ENCODE results near the gene ESYT2. TPM values are rescaled to one million over a fixed set of nuclear protein-coding genes. Genes with fewer than 3 reads are reported as not detected.
A peak's percentile ranks its signal among the peaks of the same experiment; 100 is the strongest.

ESYT2 gene
- total and polyA plus RNA-seq, 9 of the 15 experiments (the other 6 are each of a cell fraction or from before 2014, with no cell fraction given), result 5.8 to 86.9 (median 64.7) TPM

DNA sequence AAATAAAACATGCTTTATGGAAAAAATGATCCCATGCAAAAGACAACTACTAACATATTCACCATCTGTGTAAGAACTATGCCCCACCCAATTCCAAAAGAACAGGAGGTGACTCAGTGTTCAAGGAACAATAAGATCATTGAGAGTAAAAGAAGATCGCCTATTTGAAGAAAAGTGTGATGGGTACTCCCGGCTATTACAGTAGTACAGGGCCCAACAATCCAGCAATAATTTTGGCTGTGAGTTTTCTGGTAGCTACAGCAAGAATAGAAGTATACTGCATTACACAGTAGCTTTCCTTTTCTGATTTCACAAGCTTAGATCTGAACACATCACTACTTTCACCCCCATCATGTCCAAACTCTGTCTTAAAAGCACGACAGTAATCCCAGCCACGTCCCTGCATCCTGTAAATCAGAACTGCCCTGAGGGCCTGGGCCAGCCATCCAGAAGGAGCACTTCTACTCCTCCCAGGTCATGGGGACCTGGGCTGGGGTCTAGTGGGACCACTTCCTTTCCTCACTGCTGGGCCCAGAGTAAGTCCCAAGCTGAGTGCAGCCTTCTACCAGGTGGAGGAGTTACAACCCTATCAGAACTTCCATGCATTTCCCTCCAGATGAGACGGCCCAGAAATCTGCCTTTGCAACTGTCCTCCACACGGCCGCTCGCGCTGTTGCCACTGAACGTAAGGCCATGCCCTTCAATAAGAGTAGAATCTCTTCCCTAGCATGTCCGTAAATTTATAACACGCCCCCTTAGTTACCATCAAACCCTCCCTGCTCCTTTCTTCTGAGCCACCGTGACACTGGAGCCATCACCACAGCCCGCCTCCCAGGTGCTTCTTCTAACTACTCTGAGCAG lies 7.9 kb downstream of the ESYT2 start (continued):
- TF ChIP-seq, protein P1, sequence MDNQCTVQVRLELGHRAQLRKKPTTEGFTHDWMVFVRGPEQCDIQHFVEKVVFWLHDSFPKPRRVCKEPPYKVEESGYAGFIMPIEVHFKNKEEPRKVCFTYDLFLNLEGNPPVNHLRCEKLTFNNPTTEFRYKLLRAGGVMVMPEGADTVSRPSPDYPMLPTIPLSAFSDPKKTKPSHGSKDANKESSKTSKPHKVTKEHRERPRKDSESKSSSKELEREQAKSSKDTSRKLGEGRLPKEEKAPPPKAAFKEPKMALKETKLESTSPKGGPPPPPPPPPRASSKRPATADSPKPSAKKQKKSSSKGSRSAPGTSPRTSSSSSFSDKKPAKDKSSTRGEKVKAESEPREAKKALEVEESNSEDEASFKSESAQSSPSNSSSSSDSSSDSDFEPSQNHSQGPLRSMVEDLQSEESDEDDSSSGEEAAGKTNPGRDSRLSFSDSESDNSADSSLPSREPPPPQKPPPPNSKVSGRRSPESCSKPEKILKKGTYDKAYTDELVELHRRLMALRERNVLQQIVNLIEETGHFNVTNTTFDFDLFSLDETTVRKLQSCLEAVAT (IDR thresholded peaks at IDR 0.05), result 0 out of 4 replicates have a peak, but pooled peaks of 1 of the 2 experiments have one; percentile 43
- TF ChIP-seq, protein P2, sequence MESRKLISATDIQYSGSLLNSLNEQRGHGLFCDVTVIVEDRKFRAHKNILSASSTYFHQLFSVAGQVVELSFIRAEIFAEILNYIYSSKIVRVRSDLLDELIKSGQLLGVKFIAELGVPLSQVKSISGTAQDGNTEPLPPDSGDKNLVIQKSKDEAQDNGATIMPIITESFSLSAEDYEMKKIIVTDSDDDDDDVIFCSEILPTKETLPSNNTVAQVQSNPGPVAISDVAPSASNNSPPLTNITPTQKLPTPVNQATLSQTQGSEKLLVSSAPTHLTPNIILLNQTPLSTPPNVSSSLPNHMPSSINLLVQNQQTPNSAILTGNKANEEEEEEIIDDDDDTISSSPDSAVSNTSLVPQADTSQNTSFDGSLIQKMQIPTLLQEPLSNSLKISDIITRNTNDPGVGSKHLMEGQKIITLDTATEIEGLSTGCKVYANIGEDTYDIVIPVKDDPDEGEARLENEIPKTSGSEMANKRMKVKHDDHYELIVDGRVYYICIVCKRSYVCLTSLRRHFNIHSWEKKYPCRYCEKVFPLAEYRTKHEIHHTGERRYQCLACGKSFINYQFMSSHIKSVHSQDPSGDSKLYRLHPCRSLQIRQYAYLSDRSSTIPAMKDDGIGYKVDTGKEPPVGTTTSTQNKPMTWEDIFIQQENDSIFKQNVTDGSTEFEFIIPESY (CRISPR knock-in tag; IDR thresholded peaks at IDR 0.05), result peak; percentile 45; the same call in 1 of the 2 replicates
- TF ChIP-seq IFI16 (CRISPR knock-in tag; IDR thresholded peaks at IDR 0.05) (no peak), HDAC1 (IDR thresholded peaks at IDR 0.05) (peak in 1 of 2 experiments; percentile 45; a peak in 2 of 4 replicates), FOXK2 (conservative IDR thresholded peaks at IDR 0.05 in 1 of 2, IDR thresholded peaks at IDR 0.05 in 1 of 2; ENCODE audit: low read depth in 2 of 2) (0 out of 4 replicates have a peak, but pooled peaks of 1 of the 2 experiments have one; percentile 26), NFIX (CRISPR knock-in tag; IDR thresholded peaks at IDR 0.05; ENCODE audit: low read depth) (no peak), RBM17 (IDR thresholded peaks at IDR 0.05; ENCODE audit: borderline replicate concordance, low read depth, low read length) (no peak), PHF21A (IDR thresholded peaks at IDR 0.05; ENCODE audit: borderline replicate concordance, low read depth) (peak; percentile 73; the same call in 1 of the 2 replicates), SMC3 (conservative IDR thresholded peaks at IDR 0.05; ENCODE audit: insufficient read depth, low read depth, low read length) (no peak), JUND (IDR thresholded peaks at IDR 0.05; ENCODE audit: borderline replicate concordance, low read depth, low read length) (peak; percentile 70), JUND (tag; IDR thresholded peaks at IDR 0.05; ENCODE audit: borderline replicate concordance, low read depth, low read length) (peak; percentile 66; the same call in 2 of the 3 replicates), ZNF134 (CRISPR knock-in tag; conservative IDR thresholded peaks at IDR 0.05) (no peak), ZKSCAN8 (CRISPR knock-in tag; IDR thresholded peaks at IDR 0.05) (no peak), SMARCA5 (IDR thresholded peaks at IDR 0.05) (peak; percentile 46; the same call in 1 of the 2 replicates), L3MBTL2 (IDR thresholded peaks at IDR 0.05) (peak; percentile 16; the same call in 1 of the 2 replicates), ZKSCAN3 (CRISPR knock-in tag; IDR thresholded peaks at IDR 0.05) (no peak), ZNF699 (CRISPR knock-in tag; IDR thresholded peaks at IDR 0.05; ENCODE audit: insufficient replicate concordance) (no peak), DPF2 (IDR thresholded peaks at IDR 0.05) (peak; percentile 55; the same call in 1 of the 2 replicates), ZNF165 (CRISPR knock-in tag; IDR thresholded peaks at IDR 0.05; ENCODE audit: borderline replicate concordance) (no peak), SOX6 (IDR thresholded peaks at IDR 0.05) (peak; percentile 75; the same call in 1 of the 2 replicates), GABPB1 (CRISPR knock-in tag; IDR thresholded peaks at IDR 0.05) (0 out of 2 replicates have a peak, but pooled peaks have one; percentile 51)
- TF ChIP-seq, protein P3, sequence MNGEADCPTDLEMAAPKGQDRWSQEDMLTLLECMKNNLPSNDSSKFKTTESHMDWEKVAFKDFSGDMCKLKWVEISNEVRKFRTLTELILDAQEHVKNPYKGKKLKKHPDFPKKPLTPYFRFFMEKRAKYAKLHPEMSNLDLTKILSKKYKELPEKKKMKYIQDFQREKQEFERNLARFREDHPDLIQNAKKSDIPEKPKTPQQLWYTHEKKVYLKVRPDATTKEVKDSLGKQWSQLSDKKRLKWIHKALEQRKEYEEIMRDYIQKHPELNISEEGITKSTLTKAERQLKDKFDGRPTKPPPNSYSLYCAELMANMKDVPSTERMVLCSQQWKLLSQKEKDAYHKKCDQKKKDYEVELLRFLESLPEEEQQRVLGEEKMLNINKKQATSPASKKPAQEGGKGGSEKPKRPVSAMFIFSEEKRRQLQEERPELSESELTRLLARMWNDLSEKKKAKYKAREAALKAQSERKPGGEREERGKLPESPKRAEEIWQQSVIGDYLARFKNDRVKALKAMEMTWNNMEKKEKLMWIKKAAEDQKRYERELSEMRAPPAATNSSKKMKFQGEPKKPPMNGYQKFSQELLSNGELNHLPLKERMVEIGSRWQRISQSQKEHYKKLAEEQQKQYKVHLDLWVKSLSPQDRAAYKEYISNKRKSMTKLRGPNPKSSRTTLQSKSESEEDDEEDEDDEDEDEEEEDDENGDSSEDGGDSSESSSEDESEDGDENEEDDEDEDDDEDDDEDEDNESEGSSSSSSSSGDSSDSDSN (IDR thresholded peaks at IDR 0.05; ENCODE audit: borderline replicate concordance in 1 of 2, low read depth in 2 of 2, low read length in 2 of 2), result 0 out of 4 replicates have a peak, but pooled peaks of 1 of the 2 experiments have one; percentile 46

Measured in K562 (cell line).